PC-9 (cell line): ENCODE results near the gene OBP2A. TPM values are rescaled to one million over a fixed set of nuclear protein-coding genes. Genes with fewer than 3 reads are reported as not detected.

Source experiments
- BruUV-seq: library from RNA; stranded (reverse); fragments of 400-500 nt; replicated peaks from 2 replicates; lab custom pipeline; 2021; lab: Mats Ljungman, UMichigan
- CTCF ChIA-PET: fragments of 300-600 bp; sonication (Branson Sonifier 250); formaldehyde crosslinking; loops from one replicate; lab custom pipeline; 2022; ENCODE audit warnings: antibody characterized with exemption; lab: Charles Lee
- POLR2A ChIA-PET: fragments of 300-600 bp; sonication (Branson Sonifier 250); formaldehyde crosslinking; loops from one replicate; lab custom pipeline; 2022; ENCODE audit warnings: antibody characterized with exemption; ENCODE audit not compliant: unreplicated experiment; lab: Charles Lee
- DNase-seq, 2 experiments: peaks; one replicate each; pipeline versions ENCODE4 v3.0.0 to v3.0.0-alpha.2; 2015 to 2022; ENCODE audit warnings: mixed read lengths in 1 of 2
- H2AFZ ChIP-seq: fragments of 200-600 bp; sonication (generic); 2 replicates; pipeline ENCODE4 v1.8.1; 2017; ENCODE audit warnings: antibody characterized with exemption
- H3F3A ChIP-seq: fragments of 200-600 bp; sonication (generic); 2 replicates; pipeline ENCODE4 v1.8.1; 2017; ENCODE audit warnings: antibody characterized with exemption, mild to moderate bottlenecking, low read depth; ENCODE audit not compliant: insufficient read depth
- H3K27ac ChIP-seq: fragments of 200-600 bp; sonication (generic); 2 replicates; pipeline ENCODE4 v1.6.1; 2016; ENCODE audit warnings: mixed run types
- H3K27me3 ChIP-seq: fragments of 200-600 bp; sonication (generic); 2 replicates; pipeline ENCODE4 v1.6.1; 2016; ENCODE audit warnings: low read depth, mixed run types; ENCODE audit not compliant: insufficient read depth
- H3K36me3 ChIP-seq: fragments of 200-600 bp; sonication (generic); 2 replicates; pipeline ENCODE4 v1.6.1; 2016; ENCODE audit warnings: low read depth, mixed run types
- H3K4me1 ChIP-seq: fragments of 200-600 bp; sonication (generic); replicated peaks from 2 replicates; pipeline ENCODE4 v1.6.1; 2016; ENCODE audit warnings: mixed run types; ENCODE audit not compliant: insufficient read depth
- H3K4me2 ChIP-seq: fragments of 200-600 bp; sonication (generic); 2 replicates; pipeline ENCODE4 v1.6.1; 2017; ENCODE audit warnings: mixed run types
- H3K4me3 ChIP-seq: fragments of 200-600 bp; sonication (generic); 2 replicates; pipeline ENCODE4 v1.6.1; 2016; ENCODE audit warnings: mixed run types
- H3K79me2 ChIP-seq: fragments of 200-600 bp; sonication (generic); 2 replicates; pipeline ENCODE4 v1.6.1; 2017; ENCODE audit warnings: low read depth, mixed run types
- H3K9me2 ChIP-seq: fragments of 200-600 bp; sonication (generic); 2 replicates; pipeline ENCODE4 v1.8.1; 2017; ENCODE audit warnings: mild to moderate bottlenecking; ENCODE audit not compliant: insufficient read depth
- H3K9me3 ChIP-seq: fragments of 200-600 bp; sonication (generic); 2 replicates; pipeline ENCODE4 v1.8.1; 2016; ENCODE audit warnings: low read depth; ENCODE audit not compliant: insufficient read depth
- H4K20me1 ChIP-seq: fragments of 200-600 bp; sonication (generic); 2 replicates; pipeline ENCODE4 v1.8.1; 2017; ENCODE audit not compliant: insufficient read depth
- EZH2 ChIP-seq: fragments of 200-600 bp; sonication (generic); IDR thresholded peaks from 2 replicates; pipeline ENCODE4 v1.8.0; 2017; ENCODE audit warnings: antibody characterized with exemption, low read depth
- intact Hi-C: fragments of 100-400 bp; cut with micrococcal nuclease; formaldehyde crosslinking; loops from one replicate; pipeline ENCODE4 v1.10.0; 2022; ENCODE audit not compliant: unreplicated experiment
- total RNA-seq: library from RNA; stranded (reverse); gene quantifications from 2 replicates; pipeline ENCODE4 v1.2.3, GENCODE V29; 2021
- TF ChIP-seq, protein P1 (sequence below): fragments of 200-600 bp; sonication (generic); conservative IDR thresholded peaks from 2 replicates; pipeline ENCODE4 v1.6.1; 2017; ENCODE audit warnings: mixed run types, antibody characterized with exemption, mild to moderate bottlenecking, moderate library complexity

OBP2A gene
- total RNA-seq, 1 experiment from 2014 or later = not detected

DNA sequence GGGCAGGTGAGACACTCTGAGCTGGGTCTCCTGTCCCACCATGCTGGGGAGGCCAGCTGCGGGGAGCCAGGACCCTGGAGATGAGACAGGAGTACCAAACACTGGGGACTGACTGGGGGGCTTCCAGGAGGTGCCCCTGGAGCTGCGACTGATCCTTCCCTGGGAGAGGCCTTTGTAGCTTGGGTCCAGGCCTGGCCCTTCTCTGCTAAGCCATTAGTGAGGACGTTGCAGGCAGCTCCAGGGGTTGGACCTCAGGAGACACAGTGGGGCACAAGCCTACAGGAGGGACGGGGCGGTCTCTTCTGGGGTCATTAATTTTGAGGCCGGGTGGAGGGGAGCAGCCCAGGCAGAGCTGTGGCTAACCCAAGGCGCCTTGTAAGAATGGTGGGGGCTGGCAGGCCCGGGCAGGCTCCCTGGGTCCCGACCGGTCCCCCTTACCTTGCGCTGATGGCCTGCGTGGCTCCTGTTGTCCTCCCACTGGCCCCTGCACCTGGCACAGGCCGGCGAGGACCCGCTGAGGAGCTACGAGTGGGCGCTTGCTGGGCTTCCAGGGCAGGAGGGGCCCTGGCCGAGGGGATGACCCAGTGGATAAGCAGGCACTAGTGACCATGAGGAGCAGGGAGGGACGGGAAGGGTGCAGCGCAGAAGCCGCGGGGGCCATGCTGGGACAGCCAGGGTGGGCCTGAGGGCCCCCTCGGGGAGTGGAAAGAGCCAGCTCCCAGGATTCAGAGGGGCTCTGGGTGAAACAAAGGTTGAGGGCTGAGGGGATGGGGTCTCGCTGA lies 40.3 kb upstream of the OBP2A start:
- ChIA-PET POLR2A (interaction anchor here (0.7 kb wide), 1 partner anchor 70 kb away, joined by 3 read pairs; no protein-coding TSS in a partner anchor), CTCF (interaction anchor here (0.6 kb wide), 1 partner anchor 11 kb away, joined by 9 read pairs; no protein-coding TSS in a partner anchor)
- Histone ChIP-seq H3K9me3 (no peaks in the 10 kb centered on the region), H3K4me3 (no peak overlapping the region), H3K27me3 (no peaks in the 10 kb centered on the region), H4K20me1 (peaks cover 30% of the 10 kb centered on the region), H3K4me2 (no peak overlapping the region), H3K9me2 (no peaks in the 10 kb centered on the region), H3F3A (no peaks in the 10 kb centered on the region), H3K36me3 (no peaks in the 10 kb centered on the region), H2AFZ (no peak overlapping the region), H3K79me2 (peaks cover 22% of the 10 kb centered on the region), H3K4me1 (peaks cover 9% of the 10 kb centered on the region; the same call in 1 of the 2 replicates), H3K27ac (no peak overlapping the region)
- intact Hi-C loops = no loop called here
- BruUV-seq = no TSS peak
- no peak for TF ChIP-seq EZH2
- TF ChIP-seq, protein P1, sequence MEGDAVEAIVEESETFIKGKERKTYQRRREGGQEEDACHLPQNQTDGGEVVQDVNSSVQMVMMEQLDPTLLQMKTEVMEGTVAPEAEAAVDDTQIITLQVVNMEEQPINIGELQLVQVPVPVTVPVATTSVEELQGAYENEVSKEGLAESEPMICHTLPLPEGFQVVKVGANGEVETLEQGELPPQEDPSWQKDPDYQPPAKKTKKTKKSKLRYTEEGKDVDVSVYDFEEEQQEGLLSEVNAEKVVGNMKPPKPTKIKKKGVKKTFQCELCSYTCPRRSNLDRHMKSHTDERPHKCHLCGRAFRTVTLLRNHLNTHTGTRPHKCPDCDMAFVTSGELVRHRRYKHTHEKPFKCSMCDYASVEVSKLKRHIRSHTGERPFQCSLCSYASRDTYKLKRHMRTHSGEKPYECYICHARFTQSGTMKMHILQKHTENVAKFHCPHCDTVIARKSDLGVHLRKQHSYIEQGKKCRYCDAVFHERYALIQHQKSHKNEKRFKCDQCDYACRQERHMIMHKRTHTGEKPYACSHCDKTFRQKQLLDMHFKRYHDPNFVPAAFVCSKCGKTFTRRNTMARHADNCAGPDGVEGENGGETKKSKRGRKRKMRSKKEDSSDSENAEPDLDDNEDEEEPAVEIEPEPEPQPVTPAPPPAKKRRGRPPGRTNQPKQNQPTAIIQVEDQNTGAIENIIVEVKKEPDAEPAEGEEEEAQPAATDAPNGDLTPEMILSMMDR = no peak
- DNase-seq = no peak

DNA sequence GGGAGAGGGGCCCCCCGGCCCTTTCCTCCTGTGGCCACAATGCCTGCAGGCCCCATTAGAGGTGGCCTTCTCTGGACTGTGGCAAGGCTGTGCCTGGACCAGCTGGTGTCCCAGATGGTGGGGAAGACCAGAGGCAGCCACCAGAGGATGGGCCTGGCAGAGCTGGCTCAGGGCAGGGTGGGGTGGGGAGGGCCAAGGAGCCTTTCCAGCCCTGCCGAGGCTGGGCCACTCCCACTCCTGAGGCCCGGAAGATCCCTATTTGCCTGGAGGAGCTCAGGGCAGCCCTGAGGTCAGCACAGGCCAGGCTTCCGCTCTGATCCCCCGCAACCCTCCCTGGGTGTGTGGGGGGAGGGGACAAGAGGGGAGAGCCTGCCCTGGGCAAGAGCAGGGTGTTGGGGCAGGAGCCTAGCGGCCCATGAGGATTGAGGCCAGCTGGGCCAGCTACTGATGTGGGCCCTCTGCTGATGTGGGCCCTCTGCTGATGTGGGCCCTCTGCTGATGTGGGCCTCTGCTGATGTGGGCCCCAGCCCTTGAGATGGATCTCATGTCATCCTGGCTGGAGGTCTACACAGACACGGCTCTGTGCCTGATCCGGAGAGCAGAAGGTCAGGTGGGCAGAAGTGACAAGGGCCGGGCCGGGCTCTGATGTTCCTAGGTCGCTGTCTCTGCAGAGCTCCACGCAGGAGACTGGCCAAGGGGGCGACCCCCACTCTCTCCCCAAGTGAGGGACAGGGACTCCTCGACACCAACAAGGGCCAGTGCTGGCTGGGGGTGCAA lies 39.4 kb upstream of the OBP2A start:
- peaks cover 30% of the 10 kb centered on the region for H4K20me1 ChIP-seq
- no peaks in the 10 kb centered on the region for H3F3A ChIP-seq
- peaks cover 8% of the 10 kb centered on the region; the same call in 1 of the 2 replicates for H3K4me1 ChIP-seq
- H3K79me2 ChIP-seq = peaks cover 13% of the 10 kb centered on the region
- BruUV-seq = no TSS peak
- DNase-seq = no peak
- ChIA-PET POLR2A (interaction anchor here (0.7 kb wide), 1 partner anchor 71 kb away, joined by 3 read pairs; no protein-coding TSS in a partner anchor), CTCF (no interaction called here)
- no peak overlapping the region for H3K4me3 ChIP-seq
- no peak for TF ChIP-seq EZH2
- TF ChIP-seq, protein P1 = no peak
- no peaks in the 10 kb centered on the region for H3K9me3 ChIP-seq
- no peaks in the 10 kb centered on the region for H3K9me2 ChIP-seq
- no peak overlapping the region for H3K27ac ChIP-seq
- intact Hi-C loops = no loop called here
- no peaks in the 10 kb centered on the region for H3K36me3 ChIP-seq
- H2AFZ ChIP-seq = no peak overlapping the region
- H3K4me2 ChIP-seq = no peak overlapping the region
- H3K27me3 ChIP-seq = no peaks in the 10 kb centered on the region

DNA sequence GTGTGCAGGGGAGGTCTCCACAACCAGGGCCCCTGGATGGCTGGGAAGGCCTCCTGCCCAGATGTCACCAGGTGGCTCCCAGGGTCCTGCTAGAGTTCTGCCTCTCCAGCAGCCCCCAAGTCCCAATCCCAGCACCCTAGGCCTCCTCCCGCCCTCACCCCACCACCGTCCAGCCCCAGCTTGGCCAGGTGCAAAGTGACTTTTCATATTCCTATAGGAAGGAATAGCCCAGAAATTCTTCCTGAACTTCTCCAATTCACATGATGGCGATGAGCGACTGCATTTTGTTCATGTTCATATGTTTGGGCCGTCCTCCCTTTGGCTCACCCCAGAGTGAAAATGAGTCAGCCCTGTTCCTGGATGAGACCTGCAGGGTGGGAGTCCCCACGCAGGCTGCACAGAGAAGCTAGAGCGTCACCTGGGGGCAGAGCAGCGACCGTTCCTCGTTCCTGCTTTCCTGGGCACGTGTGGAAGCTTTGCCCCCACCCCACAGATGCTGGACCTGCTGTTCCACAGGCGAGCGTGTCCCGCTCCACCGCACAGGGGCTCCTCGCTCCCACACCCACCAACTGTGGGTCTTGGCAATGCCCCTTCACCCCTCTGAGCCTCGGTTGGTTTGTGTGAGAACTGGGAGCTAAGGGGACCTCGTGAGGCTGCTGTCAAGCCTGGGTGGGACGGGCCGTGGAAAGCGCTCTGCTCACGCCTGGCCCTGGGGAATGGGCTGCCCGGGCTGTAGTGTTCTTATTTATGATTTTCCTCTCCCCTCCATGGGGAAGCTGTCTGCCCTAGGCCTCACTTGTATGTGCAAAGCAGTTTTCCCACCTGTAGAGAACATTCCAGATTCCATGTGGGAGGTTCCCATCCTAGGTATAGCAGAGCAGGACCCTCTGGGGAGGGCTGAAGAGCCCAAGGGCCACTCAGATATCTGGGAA lies 38.6 kb upstream of the OBP2A start:
- Histone ChIP-seq H4K20me1 (peaks cover 25% of the 10 kb centered on the region), H3K27me3 (no peaks in the 10 kb centered on the region), H3K79me2 (peaks cover 4% of the 10 kb centered on the region), H3K36me3 (no peaks in the 10 kb centered on the region), H3K4me3 (no peak overlapping the region), H2AFZ (no peak overlapping the region), H3K4me2 (no peak overlapping the region), H3K4me1 (no peaks in the 10 kb centered on the region), H3K9me2 (no peaks in the 10 kb centered on the region), H3K9me3 (no peaks in the 10 kb centered on the region), H3K27ac (no peak overlapping the region), H3F3A (no peaks in the 10 kb centered on the region)
- intact Hi-C loops = no loop called here
- ChIA-PET CTCF (no interaction called here), POLR2A (no interaction called here)
- no peak for DNase-seq
- TF ChIP-seq, protein P1 = no peak
- no peak for TF ChIP-seq EZH2
- BruUV-seq = no TSS peak
